Keratinocyte (primary cell): ENCODE results near the gene PIGP. TPM values are rescaled to one million over a fixed set of nuclear protein-coding genes. Genes with fewer than 3 reads are reported as not detected.

Experiments
- DNase-seq: peaks from one replicate; pipeline ENCODE4 v3.0.0-alpha.2; 2011; ENCODE audit warnings: low read depth, missing footprints, low spot score
- FAIRE-seq: peaks from 2 replicates; lab custom pipeline; 2011; peaks lifted over from hg19 to GRCh38; lab: Jason Lieb, UNC
- H2AFZ ChIP-seq: 2 replicates; pipeline ENCODE4 v1.6.0; 2012; ENCODE audit warnings: low read length, control low read depth, inconsistent platforms; ENCODE audit not compliant: control insufficient read depth
- H3K27ac ChIP-seq: 2 replicates; pipeline ENCODE4 v1.5.1; 2011; ENCODE audit warnings: low read length; ENCODE audit not compliant: control insufficient read depth, insufficient read depth
- H3K27me3 ChIP-seq: 3 replicates; pipeline ENCODE4 v1.6.0; 2011; ENCODE audit warnings: low read length; ENCODE audit not compliant: control insufficient read depth, insufficient read depth; ENCODE audit errors: extremely low read depth
- H3K36me3 ChIP-seq, 2 experiments: 2 replicates in 1 of 2; 3 replicates in 1 of 2; pipeline ENCODE4 v1.5.1; 2011; ENCODE audit warnings: low read length in 2 of 2, mild to moderate bottlenecking in 1 of 2; ENCODE audit not compliant: control insufficient read depth in 2 of 2, insufficient read depth in 2 of 2; ENCODE audit errors: extremely low read depth in 1 of 2
- H3K4me1 ChIP-seq: 3 replicates; pipeline ENCODE4 v1.5.1; 2011; ENCODE audit warnings: low read length; ENCODE audit not compliant: control insufficient read depth, insufficient read depth; ENCODE audit errors: extremely low read depth
- H3K4me2 ChIP-seq: 3 replicates; pipeline ENCODE4 v1.6.0; 2011; ENCODE audit warnings: low read depth, low read length; ENCODE audit not compliant: control insufficient read depth, insufficient read depth; ENCODE audit errors: extremely low read depth
- H3K4me3 ChIP-seq, 3 experiments: fragments of 200-600 bp in 1 of 3; sonication (generic) in 1 of 3; 2 replicates in 2 of 3; 3 replicates in 1 of 3; pipeline ENCODE4 v1.5.1; 2011 to 2016; ENCODE audit warnings: low read length in 3 of 3, mild to moderate bottlenecking in 3 of 3, control low read depth in 2 of 3, inconsistent platforms in 1 of 3, low read depth in 1 of 3, mixed read lengths in 1 of 3, mixed run types in 1 of 3, moderate library complexity in 1 of 3; ENCODE audit not compliant: control insufficient read depth in 2 of 3, insufficient read depth in 2 of 3; ENCODE audit errors: extremely low read depth in 1 of 3
- H3K79me2 ChIP-seq: 2 replicates; pipeline ENCODE4 v1.6.0; 2012; ENCODE audit warnings: low read length; ENCODE audit not compliant: control insufficient read depth, insufficient read depth
- H3K9ac ChIP-seq: 3 replicates; pipeline ENCODE4 v1.6.0; 2011; ENCODE audit warnings: low read length; ENCODE audit not compliant: control insufficient read depth, insufficient read depth; ENCODE audit errors: extremely low read depth
- H3K9me1 ChIP-seq: 3 replicates; pipeline ENCODE4 v1.6.0; 2011; ENCODE audit warnings: low read length; ENCODE audit not compliant: control insufficient read depth, insufficient read depth; ENCODE audit errors: extremely low read depth
- H3K9me3 ChIP-seq: 2 replicates; pipeline ENCODE4 v1.5.1; 2012; ENCODE audit warnings: low read depth, low read length; ENCODE audit not compliant: control insufficient read depth
- H4K20me1 ChIP-seq: 3 replicates; pipeline ENCODE4 v1.6.0; 2011; ENCODE audit warnings: low read length; ENCODE audit not compliant: control insufficient read depth, insufficient read depth; ENCODE audit errors: extremely low read depth
- EZH2 ChIP-seq: IDR thresholded peaks from one replicate; pipeline ENCODE4 v1.6.1; 2012; ENCODE audit warnings: inconsistent platforms, mild to moderate bottlenecking, low read length, moderate library complexity
- dilution Hi-C: fragments of 300-500 bp; cut with MboI; formaldehyde crosslinking; loops from one replicate; pipeline ENCODE4 v1.7.0; 2020; ENCODE audit warnings: low sequenced_read_pairs; ENCODE audit not compliant: extremely low pct_ligation_motif_present
- polyA plus RNA-seq, 5 experiments: library from polyadenylated mRNA; depleted of rRNA in 3 of 5; stranded (reverse) in 3 of 5; stranded (forward) in 1 of 5; unstranded in 1 of 5; fragments of >200 nt; gene quantifications; 1 replicate in 1 of 5; 2 replicates in 3 of 5; 3 replicates in 1 of 5; pipeline versions ENCODE4 v1.2.1 to v1.2.3, GENCODE V29; 2011 to 2012; ENCODE audit warnings: missing spikeins in 2 of 5, low read depth in 1 of 5, low replicate concordance in 1 of 5
- TF ChIP-seq, protein P1 (sequence below), 3 experiments: IDR thresholded peaks in 1 of 3; conservative IDR thresholded peaks in 1 of 3; optimal IDR thresholded peaks in 1 of 3; 2 replicates in 2 of 3; 3 replicates in 1 of 3; pipeline versions ENCODE3 to v1.5.1; 2011; ENCODE audit warnings: low read length in 3 of 3, mild to moderate bottlenecking in 3 of 3, moderate library complexity in 2 of 3, control low read depth in 1 of 3, inconsistent platforms in 1 of 3; ENCODE audit not compliant: insufficient read depth in 2 of 3; ENCODE audit errors: extremely low read depth in 1 of 3

PIGP gene
- polyA plus RNA-seq, 1 donor (not counting 4 experiments of a cell fraction or from before 2014, with no cell fraction given) = 31.8 TPM

- H3K9me3 ChIP-seq = no peaks in the 10 kb centered on the region
- no peak for DNase-seq
- FAIRE-seq = peak; percentile 81
These were observed 39.9 kb downstream of the PIGP start for GRCh38 chr21:37032877-37033471.

GRCh38 chr21:37032293-37032692, 40.6 kb downstream of the PIGP start:
- Histone ChIP-seq H4K20me1 (no peaks in the 10 kb centered on the region), H3K36me3 (no peaks in the 10 kb centered on the region), H2AFZ (no peak overlapping the region), H3K9me1 (no peaks in the 10 kb centered on the region), H3K4me1 (no peaks in the 10 kb centered on the region), H3K79me2 (no peaks in the 10 kb centered on the region), H3K9ac (no peak overlapping the region), H3K4me3 (no peak overlapping the region), H3K9me3 (no peaks in the 10 kb centered on the region), H3K27ac (no peak overlapping the region), H3K27me3 (no peaks in the 10 kb centered on the region), H3K4me2 (no peak overlapping the region)
- TF ChIP-seq, protein P1, sequence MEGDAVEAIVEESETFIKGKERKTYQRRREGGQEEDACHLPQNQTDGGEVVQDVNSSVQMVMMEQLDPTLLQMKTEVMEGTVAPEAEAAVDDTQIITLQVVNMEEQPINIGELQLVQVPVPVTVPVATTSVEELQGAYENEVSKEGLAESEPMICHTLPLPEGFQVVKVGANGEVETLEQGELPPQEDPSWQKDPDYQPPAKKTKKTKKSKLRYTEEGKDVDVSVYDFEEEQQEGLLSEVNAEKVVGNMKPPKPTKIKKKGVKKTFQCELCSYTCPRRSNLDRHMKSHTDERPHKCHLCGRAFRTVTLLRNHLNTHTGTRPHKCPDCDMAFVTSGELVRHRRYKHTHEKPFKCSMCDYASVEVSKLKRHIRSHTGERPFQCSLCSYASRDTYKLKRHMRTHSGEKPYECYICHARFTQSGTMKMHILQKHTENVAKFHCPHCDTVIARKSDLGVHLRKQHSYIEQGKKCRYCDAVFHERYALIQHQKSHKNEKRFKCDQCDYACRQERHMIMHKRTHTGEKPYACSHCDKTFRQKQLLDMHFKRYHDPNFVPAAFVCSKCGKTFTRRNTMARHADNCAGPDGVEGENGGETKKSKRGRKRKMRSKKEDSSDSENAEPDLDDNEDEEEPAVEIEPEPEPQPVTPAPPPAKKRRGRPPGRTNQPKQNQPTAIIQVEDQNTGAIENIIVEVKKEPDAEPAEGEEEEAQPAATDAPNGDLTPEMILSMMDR (optimal IDR thresholded peaks at IDR 0.05 in 1 of 3, IDR thresholded peaks at IDR 0.05 in 1 of 3, conservative IDR thresholded peaks at IDR 0.05 in 1 of 3; ENCODE audit: extremely low read depth in 1 of 3, insufficient read depth in 2 of 3, low read length in 3 of 3) = no peak
- no peak for TF ChIP-seq EZH2
- dilution Hi-C loops = no loop called here
- FAIRE-seq (no peak), DNase-seq (no peak)

More at GRCh38 chr21:37032877-37033471, 39.9 kb downstream of the PIGP start:
- Histone ChIP-seq H3K27me3 (no peaks in the 10 kb centered on the region), H3K36me3 (no peaks in the 10 kb centered on the region), H3K4me3 (no peak overlapping the region), H3K4me2 (no peak overlapping the region), H3K9ac (no peak overlapping the region), H3K27ac (no peak overlapping the region), H3K9me1 (no peaks in the 10 kb centered on the region), H4K20me1 (no peaks in the 10 kb centered on the region), H2AFZ (no peak overlapping the region), H3K4me1 (no peaks in the 10 kb centered on the region), H3K79me2 (no peaks in the 10 kb centered on the region)
- TF ChIP-seq, protein P1 (optimal IDR thresholded peaks at IDR 0.05 in 1 of 3, IDR thresholded peaks at IDR 0.05 in 1 of 3, conservative IDR thresholded peaks at IDR 0.05 in 1 of 3; ENCODE audit: extremely low read depth in 1 of 3, insufficient read depth in 2 of 3, low read length in 3 of 3) = no peak
- dilution Hi-C loops = no loop called here
